Activated CD8-positive, alpha-beta memory T cell treated with anti-CD3 and anti-CD28 coated beads for 4 hours (primary cell): Measurements from ENCODE around the gene CDC14B.
"Not testable (repeated sequence)": the region's sequence is repeated elsewhere in the genome, so short reads cannot be mapped to it uniquely, and the experiment has no call there.

Experiments
- DNase-seq, 2 donors: peaks; one replicate each; pipeline ENCODE4 v3.0.0-alpha.2; 2020; ENCODE audit warnings: low read depth in 2 of 2

The CDC14B gene

DNA sequence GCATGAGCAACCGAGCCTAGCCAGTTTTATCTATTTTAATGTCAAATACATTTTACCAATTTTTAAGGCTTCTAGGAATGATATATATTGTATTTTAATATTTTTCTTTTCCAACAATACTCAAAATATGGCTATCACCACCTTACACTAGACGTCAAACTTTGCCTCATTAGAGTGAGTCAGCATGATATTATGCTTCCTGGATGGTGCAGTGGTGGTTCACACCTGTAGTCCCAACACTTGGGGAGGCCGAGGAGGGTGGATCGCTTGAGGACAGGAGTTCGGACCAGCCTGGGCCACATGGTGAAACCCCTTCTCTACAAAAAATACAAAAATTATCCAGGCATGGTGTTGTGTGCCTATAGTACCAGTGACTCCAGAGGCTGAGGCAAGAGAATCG lies 7.3 kb upstream of the CDC14B start:
- no peak for DNase-seq

DNA sequence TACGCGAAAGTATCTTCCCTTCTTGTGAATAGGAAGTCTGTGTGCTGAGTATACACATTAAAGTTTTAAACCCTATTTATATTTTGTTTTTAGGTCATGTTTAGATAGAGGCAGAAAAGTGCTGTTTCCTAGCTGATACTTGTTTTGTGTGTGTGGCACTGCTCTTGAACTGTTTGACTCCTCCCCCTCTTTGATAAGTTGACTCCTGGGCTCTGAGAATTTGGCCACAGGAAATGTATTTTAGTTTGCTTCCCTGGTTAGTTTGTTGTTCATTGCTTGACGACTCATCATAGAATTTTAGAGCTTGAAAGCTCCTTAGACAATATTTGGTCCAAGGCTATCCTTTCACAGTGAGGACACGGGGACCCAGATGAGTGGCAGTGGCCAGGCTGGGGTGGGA lies 2.0 kb upstream of the CDC14B start:
- DNase-seq, result no peak

DNA sequence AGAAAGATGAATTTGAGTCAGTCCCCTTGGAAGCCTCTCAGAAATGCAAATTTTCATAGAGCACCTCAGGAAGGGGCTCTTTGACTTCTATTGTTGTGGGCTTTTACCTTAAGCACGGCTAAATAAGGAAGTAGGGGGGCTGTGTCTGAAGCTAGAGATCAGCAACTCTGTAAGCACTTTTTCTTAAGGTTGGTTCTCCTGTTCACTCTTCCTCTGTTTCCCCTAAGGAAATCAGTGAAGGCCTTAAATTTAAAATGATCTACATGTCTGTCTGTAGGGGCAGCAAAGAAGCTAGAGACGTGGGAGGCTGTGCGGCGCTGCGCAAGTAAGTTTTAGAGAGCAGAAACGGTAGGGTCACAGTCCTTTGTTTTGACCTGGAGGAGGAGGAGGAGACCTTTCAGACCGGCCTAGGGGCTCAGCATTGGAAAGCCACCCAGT lies 1.2 kb upstream of the CDC14B start:
- no peak for DNase-seq

DNA sequence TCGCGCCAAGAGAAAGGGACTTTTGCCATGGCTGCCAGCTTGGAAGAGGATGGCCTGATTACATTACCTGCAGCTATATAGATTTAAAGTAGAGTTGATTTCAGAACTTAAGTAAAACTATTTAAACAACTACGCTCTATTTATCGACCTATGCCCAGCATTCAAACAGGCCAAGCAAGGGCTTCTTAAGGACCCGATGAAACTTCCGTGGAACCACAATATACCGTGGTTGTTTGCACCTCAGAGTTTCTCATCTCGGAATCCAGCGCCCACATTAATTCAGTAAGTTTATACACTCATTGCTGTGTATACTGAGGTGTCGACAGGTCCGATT lies 505 bp upstream of the CDC14B start:
- DNase-seq, result no peak

DNA sequence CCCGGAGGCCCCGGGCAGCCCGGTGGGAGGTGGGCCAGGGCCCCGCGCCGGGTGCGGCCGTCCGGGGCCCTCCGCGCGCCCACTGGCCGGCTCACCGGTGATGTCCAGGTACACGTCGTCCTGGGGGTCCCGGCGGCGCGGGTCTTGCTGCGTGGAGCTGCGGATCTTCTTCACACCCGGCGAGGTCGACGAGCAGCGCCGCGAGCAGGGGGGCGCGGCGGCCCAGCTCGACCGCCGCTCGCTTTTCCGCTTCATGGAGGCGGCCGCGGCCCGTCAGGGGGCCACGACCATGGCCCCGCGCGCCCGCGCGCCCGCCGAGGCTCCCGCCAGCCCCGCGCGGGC lies 548 bp downstream of the CDC14B start:
- no peak for DNase-seq

DNA sequence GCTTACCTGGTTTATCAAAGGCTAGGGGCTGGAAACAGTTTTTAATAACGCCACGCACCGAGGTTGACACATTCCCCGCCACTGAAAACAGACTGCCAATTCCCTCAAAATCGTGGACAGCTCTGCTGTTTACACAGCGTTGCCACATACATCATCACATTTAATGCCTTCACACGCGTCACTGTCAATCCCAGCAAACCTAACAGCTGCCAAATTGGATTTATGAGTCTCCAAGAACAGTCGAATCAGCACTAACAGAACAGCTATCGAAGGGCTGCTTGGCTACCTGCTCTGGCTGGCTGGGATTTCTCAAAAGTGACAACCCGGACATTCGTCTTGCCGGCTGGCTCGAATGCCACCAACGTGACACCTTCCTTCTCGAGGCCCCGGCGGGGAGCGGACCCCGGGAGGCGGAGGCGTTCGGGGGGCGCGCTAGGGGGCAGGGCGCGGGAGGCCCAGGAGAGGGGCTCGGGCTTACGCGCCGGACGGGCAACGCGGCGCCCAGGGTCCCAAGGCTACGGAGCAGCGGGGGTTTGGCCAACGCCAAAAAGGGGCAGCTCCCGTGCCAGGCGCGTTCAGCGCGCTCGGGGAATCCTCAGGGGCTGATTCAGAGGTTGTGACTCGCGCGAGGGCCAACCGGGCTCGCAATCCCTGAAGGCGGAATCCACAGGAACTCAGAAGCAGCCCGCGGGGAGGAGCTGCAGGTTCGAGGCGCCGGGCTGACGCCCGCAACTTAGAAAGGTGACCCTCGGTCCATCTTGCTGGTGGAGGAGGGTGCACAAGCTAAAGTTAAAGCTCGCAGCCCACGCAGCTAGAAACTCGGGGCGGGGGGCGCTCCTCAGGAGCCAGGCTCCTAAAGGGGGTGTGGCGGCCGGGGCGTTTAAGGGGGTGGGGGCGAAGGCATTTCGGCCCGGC lies 1.2 kb downstream of the CDC14B start:
- DNase-seq, result no peak

DNA sequence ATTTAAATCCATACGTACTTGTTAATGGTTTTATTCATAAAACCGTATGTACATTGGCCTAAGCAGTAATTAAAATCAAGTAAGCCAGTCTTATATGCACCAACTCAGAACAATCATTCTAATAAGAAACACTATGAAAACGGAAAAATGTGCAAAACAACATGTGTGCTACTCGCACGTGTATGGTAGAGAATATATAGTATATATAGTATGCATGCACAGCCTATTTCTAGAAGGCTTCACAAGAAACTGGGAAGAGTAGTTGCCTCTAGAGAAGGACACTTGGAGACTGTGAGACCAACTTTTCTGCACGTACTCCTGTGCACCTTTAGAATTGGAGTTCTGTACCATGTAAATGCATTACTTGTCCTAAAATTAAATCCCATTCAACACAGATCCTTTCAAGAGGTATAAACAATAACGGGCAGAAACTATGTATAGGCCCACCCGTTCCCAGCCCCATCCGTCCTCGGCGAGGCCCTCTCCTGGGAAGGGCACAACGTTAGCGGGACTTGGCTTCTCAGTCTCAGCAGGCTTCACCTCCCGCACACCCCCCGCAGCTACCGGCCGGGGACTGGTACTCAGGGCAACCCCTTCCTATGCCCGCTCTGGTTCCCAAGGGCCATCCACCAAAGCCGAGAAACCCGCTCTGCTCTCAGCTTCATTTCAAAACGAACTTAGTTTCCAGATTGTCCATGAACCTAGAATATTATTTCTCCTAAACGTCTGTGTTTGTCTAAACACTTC lies 2.0 kb downstream of the CDC14B start:
- DNase-seq, result no peak

DNA sequence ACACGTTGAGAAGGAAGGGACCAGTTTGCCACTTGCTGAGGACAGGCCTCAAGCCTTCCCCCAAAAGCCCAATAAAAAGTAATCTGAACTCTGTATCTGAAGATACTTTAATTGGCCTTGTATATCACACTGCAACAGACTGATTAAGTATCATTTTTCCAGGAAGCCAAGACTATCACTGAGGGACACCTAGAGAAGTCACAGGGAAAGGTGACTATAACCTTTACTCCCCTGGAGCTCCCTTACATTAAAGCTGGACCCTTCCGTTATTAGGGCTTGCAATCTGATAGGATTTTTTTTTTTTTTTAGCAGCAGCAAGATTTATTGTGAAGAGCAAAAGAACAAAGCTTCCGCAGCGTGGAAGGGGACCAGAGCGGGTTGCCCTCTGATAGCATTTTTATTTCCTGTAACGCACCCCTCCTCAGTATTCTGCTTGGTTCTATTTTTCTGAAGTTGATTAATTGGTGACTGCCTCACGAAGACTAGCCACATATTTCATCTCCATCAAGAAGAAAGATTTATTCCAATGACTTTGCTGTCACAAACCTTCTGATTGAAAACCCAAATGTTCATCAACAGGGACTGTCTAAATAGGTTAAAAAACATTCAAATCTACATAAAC lies 2.7 kb downstream of the CDC14B start:
- no peak for DNase-seq

DNA sequence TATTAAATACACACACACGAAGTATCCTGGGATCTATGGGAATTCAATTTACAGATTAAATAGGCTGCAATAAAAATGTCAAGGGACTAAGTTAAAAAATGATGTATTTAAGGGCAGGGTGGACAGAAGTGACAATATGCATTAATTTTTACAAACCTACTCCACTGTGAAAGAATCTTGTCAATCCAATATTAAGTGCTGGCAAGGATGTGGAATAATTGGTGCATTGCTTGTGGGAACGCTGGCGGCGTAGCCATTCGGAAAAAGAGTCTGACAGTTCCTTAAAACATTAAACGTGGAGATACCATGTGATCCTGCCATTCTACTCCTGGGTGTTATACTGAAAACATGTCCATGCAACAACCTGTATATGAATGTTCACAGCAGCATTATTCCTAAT lies 4.2 kb downstream of the CDC14B start:
- no peak for DNase-seq

DNA sequence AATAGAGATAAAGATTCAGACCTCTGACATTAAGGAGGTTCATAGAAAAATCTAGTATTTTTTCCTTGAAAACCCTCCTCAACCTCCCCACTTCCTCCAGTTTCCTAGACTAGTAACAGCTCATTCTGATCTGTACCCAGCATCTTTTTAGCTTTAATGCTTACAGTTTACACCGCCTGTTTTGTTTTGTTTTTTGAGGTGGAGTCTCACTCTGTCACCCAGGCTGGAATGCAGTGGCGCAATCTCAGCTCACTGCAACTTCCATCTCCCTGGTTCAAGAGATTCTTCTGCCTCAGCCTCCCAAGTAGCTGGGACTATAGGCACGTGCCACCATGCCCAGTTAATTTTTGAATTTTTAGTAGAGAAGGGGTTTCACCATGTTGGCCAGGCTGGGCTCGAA lies 5.0 kb downstream of the CDC14B start:
- not testable (repeated sequence) for DNase-seq

DNA sequence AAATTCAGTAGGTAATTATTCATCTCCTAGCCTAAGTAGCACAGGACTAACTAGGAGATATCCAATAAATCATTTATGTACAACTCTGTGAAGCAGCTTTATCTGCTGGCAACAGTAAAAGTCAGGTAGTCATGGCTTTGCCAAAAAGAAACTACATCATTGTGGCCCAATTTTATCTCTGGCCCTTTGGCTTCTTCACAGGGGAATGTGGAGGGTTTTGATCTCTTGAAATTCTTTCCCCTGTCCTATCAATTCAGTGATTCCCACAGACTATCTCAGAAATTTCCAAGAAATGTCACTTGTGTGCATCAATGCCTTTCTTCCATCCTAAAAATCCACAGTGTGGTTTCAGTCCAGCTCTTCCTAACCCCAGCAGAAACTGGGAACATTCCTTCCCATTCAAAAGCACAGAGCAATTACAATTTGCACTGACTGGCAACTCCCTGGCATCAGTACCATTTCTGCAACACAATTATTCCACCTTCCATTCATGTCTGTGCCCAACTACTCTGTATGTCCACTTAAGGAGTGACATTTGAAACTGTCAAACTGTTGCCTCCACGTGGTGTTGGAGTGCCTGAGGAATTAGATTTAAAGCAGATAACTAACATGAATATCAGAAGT lies 6.6 kb downstream of the CDC14B start:
- no peak for DNase-seq

DNA sequence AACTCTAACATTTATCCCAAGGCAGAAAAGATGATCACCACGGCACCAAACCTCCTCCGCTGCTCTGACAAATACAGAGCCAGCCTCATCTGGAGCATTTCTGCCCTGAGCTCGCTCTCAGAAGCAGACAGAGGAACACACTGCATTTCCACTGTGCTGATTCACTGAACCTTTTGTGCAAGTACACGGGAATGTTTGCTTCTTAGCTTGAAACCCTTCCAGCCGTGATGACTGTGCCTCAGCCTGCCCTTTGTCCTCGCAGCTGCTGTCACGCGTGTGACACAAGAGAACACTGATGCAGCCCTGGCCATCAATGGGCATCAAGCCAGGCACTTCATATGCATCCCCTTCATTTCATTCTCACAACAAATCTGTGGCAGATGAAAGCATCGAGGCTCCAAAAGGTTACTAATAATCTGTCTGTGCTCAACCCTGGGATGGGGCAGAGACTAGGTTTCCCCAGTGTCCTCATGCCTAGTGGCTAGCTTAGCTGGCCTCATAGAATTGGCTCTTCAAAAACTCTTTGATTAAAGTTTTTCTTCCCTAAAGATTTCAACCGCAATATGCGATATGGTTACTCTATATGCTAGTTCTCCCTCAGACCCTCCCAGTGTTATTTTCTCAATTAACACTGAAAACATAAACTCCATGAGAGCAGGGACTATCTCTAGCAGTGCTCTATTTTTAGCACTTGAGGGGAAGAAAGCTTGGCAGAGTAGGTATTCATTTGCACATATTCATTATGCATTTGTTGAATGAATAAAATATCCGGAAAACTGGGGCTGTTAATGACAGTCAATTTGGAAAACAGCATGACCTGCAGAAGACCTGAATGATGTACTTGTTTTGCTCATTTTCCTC lies 7.3 kb downstream of the CDC14B start:
- DNase-seq, result no peak

DNA sequence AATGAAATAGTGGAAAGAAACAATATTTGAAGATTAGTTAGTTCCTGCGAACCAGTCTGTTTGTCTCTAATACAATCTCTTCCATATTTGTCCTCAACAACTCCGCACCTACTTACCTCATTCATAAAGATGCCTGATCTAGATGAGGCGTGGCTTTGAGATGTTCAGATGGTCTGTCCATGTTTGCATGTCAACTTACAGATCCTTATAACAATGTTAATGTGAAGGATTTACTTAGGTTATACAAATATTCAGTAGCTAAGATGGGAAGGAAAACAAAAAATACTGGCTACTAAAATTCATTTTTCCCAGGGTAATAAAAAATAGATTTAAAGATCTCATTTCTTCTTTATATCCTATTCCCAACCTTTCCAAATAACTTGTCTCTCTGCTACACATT lies 8.3 kb downstream of the CDC14B start:
- DNase-seq, result no peak

DNA sequence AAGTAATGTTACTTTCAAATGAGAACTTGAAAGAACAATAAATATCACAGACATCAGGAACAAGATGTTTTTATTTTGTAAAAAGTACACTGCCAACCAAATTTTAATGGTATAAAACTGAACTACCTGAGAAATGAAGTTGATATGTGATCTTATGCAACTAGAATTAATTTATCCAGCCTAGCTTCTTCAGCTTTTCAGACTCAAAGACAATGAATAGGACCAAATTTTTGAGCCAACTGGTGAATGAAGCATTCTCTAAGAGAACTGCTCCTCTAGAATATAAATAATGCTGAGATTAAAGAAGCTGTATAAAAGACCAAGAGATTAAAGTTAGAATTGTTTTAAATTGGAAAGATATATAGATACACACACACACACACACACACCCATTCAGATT lies 9.9 kb downstream of the CDC14B start:
- no peak for DNase-seq

DNA sequence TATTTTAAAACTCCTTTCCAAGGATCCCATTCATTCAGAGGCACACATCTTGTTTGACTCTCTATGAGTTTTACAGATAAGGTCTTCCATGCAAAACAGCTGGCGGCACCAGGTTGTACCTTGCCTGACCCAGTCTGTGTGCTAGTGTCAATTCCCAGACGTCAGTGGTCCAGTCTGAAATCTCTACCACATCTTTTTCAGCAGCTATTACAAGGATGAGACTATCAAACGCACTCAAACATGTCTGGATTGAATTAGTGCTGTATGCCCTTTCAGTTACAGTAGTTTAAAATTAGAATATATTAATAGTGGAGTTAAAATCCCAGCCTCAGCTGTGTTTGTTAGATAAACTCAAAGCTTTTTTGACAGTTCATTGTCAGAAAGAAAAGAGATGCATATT lies 11.7 kb downstream of the CDC14B start:
- DNase-seq, result no peak

DNA sequence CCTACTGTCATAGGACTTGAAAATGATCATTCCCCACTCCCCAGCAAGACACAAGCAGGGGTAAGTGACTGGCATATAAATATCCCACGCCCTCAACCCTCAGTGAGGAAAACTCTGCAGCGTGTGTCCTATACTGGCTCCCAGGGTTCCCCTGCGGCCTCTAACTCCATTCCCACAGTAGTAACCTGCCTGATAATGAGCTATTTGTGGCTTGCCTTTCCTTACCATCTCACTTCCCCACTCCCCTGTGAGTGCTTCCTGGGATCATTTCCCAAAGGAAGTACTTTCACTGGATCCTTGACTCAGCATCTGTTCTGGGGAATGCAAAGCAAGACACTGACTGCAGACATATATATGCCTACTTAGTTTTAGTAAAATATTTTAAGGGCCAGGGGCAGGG lies 14.3 kb downstream of the CDC14B start:
- no peak for DNase-seq

DNA sequence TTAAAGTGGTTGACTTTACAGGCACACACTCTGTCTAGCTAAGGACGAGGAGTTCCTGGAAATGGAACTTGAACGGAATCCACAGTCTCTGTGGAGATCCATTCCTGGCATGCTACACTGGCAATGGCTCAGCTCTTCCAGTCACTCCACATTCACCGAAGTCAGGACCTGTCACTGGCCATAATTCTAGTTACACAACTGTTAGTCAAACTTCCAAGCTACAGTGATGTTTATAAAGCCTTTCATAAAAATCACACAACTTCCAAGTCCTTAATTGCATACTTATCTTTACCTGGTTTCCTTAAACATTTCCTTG lies 15.7 kb downstream of the CDC14B start:
- no peak for DNase-seq

DNA sequence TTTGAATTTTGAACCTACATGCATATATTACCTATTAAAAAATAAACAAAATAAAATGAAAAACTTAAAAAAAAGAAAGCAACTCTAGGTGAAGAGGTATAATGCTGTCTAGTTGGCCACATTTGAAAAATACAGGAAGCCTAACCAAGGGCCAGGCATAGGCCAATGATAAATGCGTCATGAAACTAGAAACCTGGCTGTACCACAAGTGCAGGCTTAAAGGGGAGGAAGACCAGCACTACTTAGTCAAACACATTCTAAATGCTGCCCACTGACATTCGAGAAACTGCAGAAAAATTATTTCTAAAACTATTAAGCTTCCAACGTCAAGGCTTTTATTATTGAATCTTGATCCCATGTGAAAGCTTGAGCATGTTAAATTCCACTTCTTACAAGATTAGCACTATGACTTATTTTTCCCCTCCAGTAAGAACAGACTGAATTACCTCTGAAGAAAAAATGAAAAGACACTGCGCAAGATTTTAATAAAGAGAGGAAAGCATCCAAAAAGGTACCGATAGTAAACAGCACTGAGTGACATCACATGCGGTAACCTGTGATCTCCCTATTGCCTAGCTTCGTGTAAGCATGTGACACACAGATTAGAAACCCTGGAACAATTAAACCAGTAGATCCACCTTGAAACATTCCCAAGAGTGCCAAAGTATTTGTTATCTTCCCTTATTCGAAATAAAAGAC lies 16.2 kb downstream of the CDC14B start:
- DNase-seq, result no peak

DNA sequence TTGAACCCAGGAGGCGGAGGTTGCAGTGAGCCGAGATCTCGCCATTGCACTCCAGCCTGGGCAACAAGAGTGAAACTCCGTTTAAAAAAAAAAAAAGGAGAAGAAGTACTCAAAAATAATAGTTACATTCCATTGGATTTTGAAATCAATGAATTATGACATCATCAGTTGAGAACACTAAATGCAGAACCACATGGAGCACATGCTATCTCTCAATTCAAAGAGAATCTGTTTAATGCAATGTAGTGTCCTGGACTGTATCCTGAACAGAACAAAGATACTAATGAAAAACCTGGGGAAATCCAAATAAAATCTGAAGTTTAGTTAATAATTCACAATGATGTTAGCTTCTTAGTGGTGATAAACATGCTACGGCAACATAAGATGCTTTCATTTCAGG lies 20.3 kb downstream of the CDC14B start:
- DNase-seq, result no peak

DNA sequence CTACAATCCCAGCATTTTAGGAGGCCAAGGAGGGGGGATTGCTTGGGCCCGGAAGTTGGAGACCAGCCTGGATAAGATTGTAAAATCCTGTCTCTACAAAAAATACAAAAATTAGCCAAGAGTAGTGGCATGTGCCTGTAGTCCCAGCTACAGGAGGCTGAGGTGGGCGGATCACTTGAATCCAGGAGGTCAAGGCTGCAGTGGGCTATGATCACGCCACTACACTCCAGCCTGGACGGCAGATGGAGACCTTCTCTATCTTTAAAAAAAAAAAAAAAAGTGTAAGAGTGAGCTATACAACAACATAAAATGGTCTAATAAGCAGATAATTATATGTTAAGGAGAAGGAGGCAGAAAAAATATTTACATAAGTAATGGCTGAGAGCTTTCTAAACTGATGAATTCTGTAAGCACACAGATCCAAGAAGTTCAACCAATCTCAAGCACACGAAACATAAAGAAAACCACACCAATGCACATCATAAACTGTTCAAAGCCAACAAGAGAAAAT lies 23.0 kb downstream of the CDC14B start:
- no peak for DNase-seq
